ENCODE results near the gene CYTIP. TPM values are rescaled to one million over a fixed set of nuclear protein-coding genes. Genes with fewer than 3 reads are reported as not detected.

Gene CYTIP
- total and polyA plus RNA-seq, 9 of the 15 experiments (the other 6 are each of a cell fraction or from before 2014, with no cell fraction given), result 0.03 to 0.35 (median 0.26) TPM; not detected in 1

GRCh38 chr2:157447741-157448140 is 3.9 kb upstream of the CYTIP start:
- Histone ChIP-seq H3K4me2 (ENCODE audit: insufficient read depth, low read length) (no peak overlapping the region), H3K4me1 (replicated peaks in 1 of 2; ENCODE audit: control insufficient read depth in 2 of 2, insufficient read depth in 2 of 2, low read length in 2 of 2) (no peaks in the 10 kb centered on the region; a peak in 1 of 5 replicates), H3K27ac (ENCODE audit: extremely low read depth, low read depth, low read length) (no peak overlapping the region), H2AFZ (ENCODE audit: low read depth, low read length) (no peak overlapping the region), H3K4me3 (no peak overlapping the region), H3K9me3 (replicated peaks; ENCODE audit: control insufficient read depth, insufficient read depth, low read depth, low read length) (no peaks in the 10 kb centered on the region), H3K27me3 (ENCODE audit: control insufficient read depth in 2 of 2, insufficient read depth in 2 of 2, low read length in 2 of 2) (peaks cover 0 to 3% of the 10 kb centered on the region in 2 experiments; a peak in 1 of 5 replicates), H3K9me1 (ENCODE audit: control insufficient read depth, insufficient read depth, low read length) (no peaks in the 10 kb centered on the region), H3K36me3 (ENCODE audit: control insufficient read depth, insufficient read depth, low read length) (no peaks in the 10 kb centered on the region), H3K9ac (ENCODE audit: insufficient read depth in 1 of 2, low read depth in 2 of 2, low read length in 2 of 2) (no peak overlapping the region), H3K79me2 (ENCODE audit: control insufficient read depth, insufficient read depth, low read length) (no peaks in the 10 kb centered on the region), H4K20me1 (replicated peaks; ENCODE audit: control insufficient read depth, insufficient read depth, low read length) (no peaks in the 10 kb centered on the region)
- ChIA-PET CTCF (ENCODE audit: low intra/inter-chr PET ratio) (no interaction called here), POLR2A (no interaction called here)
- TF ChIP-seq SRF (CRISPR knock-in tag; IDR thresholded peaks at IDR 0.05) (no peak), SOX6 (IDR thresholded peaks at IDR 0.05) (peak; percentile 89; the same call in 1 of the 2 replicates), ZNF695 (CRISPR knock-in tag; IDR thresholded peaks at IDR 0.05) (no peak), FOXA3 (CRISPR knock-in tag; conservative IDR thresholded peaks at IDR 0.05 in 1 of 2, IDR thresholded peaks at IDR 0.05 in 1 of 2) (peak in 1 of 2 experiments; percentile 99; a peak in 2 of 4 replicates), SMARCE1 (IDR thresholded peaks at IDR 0.05) (peak; percentile 23; the same call in 1 of the 2 replicates)
- intact Hi-C loops (cut with micrococcal nuclease), result loop anchor here (10.0 kb wide), 1 partner anchor 1483 kb away; no protein-coding TSS in a partner anchor
- ATAC-seq (no peak), FAIRE-seq (no peak), DNase-seq (ENCODE audit: extremely low read depth in 1 of 4, low spot score in 3 of 4) (no peak)
- in situ Hi-C loops (cut with MboI), result no loop called here
- 0% methylated on average over 1 of the region's 1 CpG for WGBS (ENCODE audit: insufficient coverage, low coverage, missing lambda C conversion rate)
- BruUV-seq (replicated peaks), result no TSS peak

- H3K9me3 ChIP-seq (replicated peaks; ENCODE audit: control insufficient read depth, insufficient read depth, low read depth, low read length), result no peaks in the 10 kb centered on the region
- no peak overlapping the region for H3K4me2 ChIP-seq (ENCODE audit: insufficient read depth, low read length)
- H3K27me3 ChIP-seq (ENCODE audit: control insufficient read depth in 2 of 2, insufficient read depth in 2 of 2, low read length in 2 of 2), result peaks cover 0 to 3% of the 10 kb centered on the region in 2 experiments; a peak in 1 of 5 replicates
- in situ Hi-C loops (cut with MboI), result no loop called here
- H3K9ac ChIP-seq (ENCODE audit: insufficient read depth in 1 of 2, low read depth in 2 of 2, low read length in 2 of 2), result no peak overlapping the region
- intact Hi-C loops (cut with micrococcal nuclease), result loop anchor here (10.0 kb wide), 1 partner anchor 1482 kb away; no protein-coding TSS in a partner anchor
- no TSS peak for BruUV-seq (replicated peaks)
- ChIA-PET POLR2A (interaction anchor here (0.8 kb wide), 1 partner anchor 188 kb away, joined by 3 read pairs; no protein-coding TSS in a partner anchor), CTCF (ENCODE audit: low intra/inter-chr PET ratio) (no interaction called here)
- FAIRE-seq, result no peak
- no peaks in the 10 kb centered on the region for H3K36me3 ChIP-seq (ENCODE audit: control insufficient read depth, insufficient read depth, low read length)
- no peak for DNase-seq (ENCODE audit: extremely low read depth in 1 of 4, low spot score in 3 of 4)
- no peak for ATAC-seq
- no peaks in the 10 kb centered on the region for H3K79me2 ChIP-seq (ENCODE audit: control insufficient read depth, insufficient read depth, low read length)
- no peaks in the 10 kb centered on the region for H4K20me1 ChIP-seq (replicated peaks; ENCODE audit: control insufficient read depth, insufficient read depth, low read length)
- 0% methylated on average over 1 of the region's 1 CpG for WGBS (ENCODE audit: insufficient coverage, low coverage, missing lambda C conversion rate)
- no peak overlapping the region for H3K4me3 ChIP-seq
- H3K27ac ChIP-seq (ENCODE audit: extremely low read depth, low read depth, low read length), result no peak overlapping the region
- no peak for TF ChIP-seq HMGXB4 (CRISPR knock-in tag; IDR thresholded peaks at IDR 0.05)
- no peaks in the 10 kb centered on the region; a peak in 1 of 5 replicates for H3K4me1 ChIP-seq (replicated peaks in 1 of 2; ENCODE audit: control insufficient read depth in 2 of 2, insufficient read depth in 2 of 2, low read length in 2 of 2)
- no peak overlapping the region for H2AFZ ChIP-seq (ENCODE audit: low read depth, low read length)
- no peaks in the 10 kb centered on the region for H3K9me1 ChIP-seq (ENCODE audit: control insufficient read depth, insufficient read depth, low read length)
These were observed 3.1 kb upstream of the CYTIP start for GRCh38 chr2:157447031-157447430.
